ENCODE measurements around the gene POLR3GL. TPM values are rescaled to one million over a fixed set of nuclear protein-coding genes. Genes with fewer than 3 reads are reported as not detected.

The POLR3GL gene
- 5.1 and 6.3 TPM in 2 replicates for total RNA-seq

GRCh38 chr1:145964328-145965118 lies at the start of gene POLR3GL, which contains the start of gene ANKRD34A:
Gene POLR3GL, plus strand, starts transcription at chr1:145964690. Its CDS starts 10,176 bp downstream, at chr1:145974866.
Gene ANKRD34A, minus strand, starts transcription at chr1:145964575. Its CDS starts 2,816 bp downstream, at chr1:145961759.

GRCh38 chr1:145918144-145918991 lies 46.1 kb upstream of the POLR3GL start, which contains the start of gene PEX11B:
Gene PEX11B, minus strand, starts transcription at chr1:145918717. Its CDS starts 29 bp downstream, at chr1:145918688.

GRCh38 chr1:145927063-145927886 lies 37.2 kb upstream of the POLR3GL start, which contains the start of gene RBM8A:
Gene RBM8A, minus strand, starts transcription at chr1:145927484. Its CDS starts 58 bp downstream, at chr1:145927426.

GRCh38 chr1:145957443-145958319 lies 6.8 kb upstream of the POLR3GL start, which contains the start of gene LIX1L:
Gene LIX1L, minus strand, starts transcription at chr1:145958017. Its CDS starts 90 bp downstream, at chr1:145957927.

GRCh38 chr1:145996433-145997015 lies 32.0 kb downstream of the POLR3GL start, which contains the start of gene TXNIP:
Gene TXNIP, minus strand, starts transcription at chr1:145996579. Its CDS starts 313 bp downstream, at chr1:145996266.

GRCh38 chr1:146021622-146022402 lies 57.3 kb downstream of the POLR3GL start, which contains the start of gene HJV:
Gene HJV, minus strand, starts transcription at chr1:146021735. Its CDS starts 1,504 bp downstream, at chr1:146020231.

Other genes with a start within 250 kb of the POLR3GL start
- under 0.01 TPM in 1 of 2 replicates, not detected in the other for gene CD160, start 245.2 kb upstream of the POLR3GL start, total RNA-seq
- 7.9 and 9.9 TPM in 2 replicates for gene RNF115, start 140.6 kb upstream of the POLR3GL start, total RNA-seq
- 23.7 and 33.7 TPM in 2 replicates for gene POLR3C, start 140.5 kb upstream of the POLR3GL start, total RNA-seq
- gene NUDT17, start 119.1 kb upstream of the POLR3GL start, total RNA-seq = 2.7 and 3.2 TPM in 2 replicates
- gene PIAS3, start 105.6 kb upstream of the POLR3GL start, total RNA-seq = 4.8 and 10.0 TPM in 2 replicates
- gene ANKRD35, start 78.8 kb upstream of the POLR3GL start, total RNA-seq = 0.24 and 2.6 TPM in 2 replicates
- gene ITGA10, start 54.6 kb upstream of the POLR3GL start, total RNA-seq = 0.24 and 0.64 TPM in 2 replicates
- 22.9 and 27.5 TPM in 2 replicates for gene PEX11B, start 46.0 kb upstream of the POLR3GL start, total RNA-seq
- gene RBM8A, start 37.2 kb upstream of the POLR3GL start, total RNA-seq = 84.2 and 170 TPM in 2 replicates
- gene LIX1L, start 6.7 kb upstream of the POLR3GL start, total RNA-seq = 4.8 and 5.8 TPM in 2 replicates
- 1.1 TPM in 1 of 2 replicates, not detected in the other for gene ANKRD34A, start 115 bp upstream of the POLR3GL start, total RNA-seq
- 38.2 and 63.6 TPM in 2 replicates for gene TXNIP, start 31.9 kb downstream of the POLR3GL start, total RNA-seq
- gene HJV, start 57.0 kb downstream of the POLR3GL start, total RNA-seq = not detected in 2 replicates
- 1.3 and 1.9 TPM in 2 replicates for gene NBPF10, start 180.1 kb downstream of the POLR3GL start, total RNA-seq